ENCODE results near the gene KRT25.

The KRT25 gene, protein sequence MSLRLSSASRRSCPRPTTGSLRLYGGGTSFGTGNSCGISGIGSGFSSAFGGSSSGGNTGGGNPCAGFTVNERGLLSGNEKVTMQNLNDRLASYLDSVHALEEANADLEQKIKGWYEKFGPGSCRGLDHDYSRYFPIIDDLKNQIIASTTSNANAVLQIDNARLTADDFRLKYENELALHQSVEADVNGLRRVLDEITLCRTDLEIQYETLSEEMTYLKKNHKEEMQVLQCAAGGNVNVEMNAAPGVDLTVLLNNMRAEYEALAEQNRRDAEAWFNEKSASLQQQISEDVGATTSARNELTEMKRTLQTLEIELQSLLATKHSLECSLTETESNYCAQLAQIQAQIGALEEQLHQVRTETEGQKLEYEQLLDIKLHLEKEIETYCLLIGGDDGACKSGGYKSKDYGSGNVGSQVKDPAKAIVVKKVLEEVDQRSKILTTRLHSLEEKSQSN

DNA sequence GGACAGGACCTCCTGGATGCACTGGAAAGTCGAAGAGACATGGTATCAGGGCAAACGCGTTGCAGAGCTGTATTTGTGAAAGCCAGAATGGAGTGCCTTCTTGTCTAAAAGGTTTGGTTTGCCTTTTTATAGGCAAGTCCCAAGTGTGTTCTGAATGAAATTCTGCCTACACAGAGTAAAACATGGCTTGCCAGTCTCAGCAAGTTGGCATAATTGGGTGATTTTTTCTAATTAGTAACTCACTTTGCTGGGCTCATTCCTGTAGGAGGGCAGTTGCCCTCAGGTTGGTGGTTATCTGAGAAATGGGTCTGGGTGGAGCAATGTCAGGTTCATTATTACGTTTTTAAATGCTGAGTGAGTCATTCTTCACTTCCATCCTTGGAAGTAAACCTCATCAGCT is at the start of gene KRT25:
Gene KRT25 (minus strand): TSS at position 101 of the 400 bp plus-strand sequence. CDS start 60 bp downstream, at position 41.
- DNase-seq (ENCODE audit: low read depth in 1 of 2, low spot score in 1 of 2) = no peak

DNA sequence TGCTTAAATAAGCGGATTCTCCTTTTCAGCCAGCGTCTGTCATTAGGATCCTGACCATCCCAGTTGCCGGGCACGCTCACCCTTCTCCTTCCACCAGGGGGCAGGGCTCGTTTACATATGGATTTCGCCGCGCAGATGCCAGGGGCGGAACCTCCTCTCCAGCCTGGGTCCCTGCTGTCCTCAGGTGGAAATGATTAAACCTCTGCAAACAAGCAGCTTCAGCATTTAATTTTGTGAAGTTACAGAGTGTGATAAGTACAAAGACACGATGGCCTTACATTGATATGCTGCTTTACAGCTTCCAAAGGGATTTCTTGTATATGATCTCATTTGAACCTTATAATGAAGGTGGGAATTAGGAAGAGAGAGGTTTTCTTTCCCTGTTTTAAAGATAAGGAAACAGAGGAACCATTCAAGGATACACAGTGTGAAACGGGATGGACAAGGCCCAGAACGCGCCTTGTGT is 48.5 kb upstream of the KRT25 start:
- peak; percentile 35 to 63 for DNase-seq (ENCODE audit: low read depth in 1 of 2, low spot score in 1 of 2)

DNA sequence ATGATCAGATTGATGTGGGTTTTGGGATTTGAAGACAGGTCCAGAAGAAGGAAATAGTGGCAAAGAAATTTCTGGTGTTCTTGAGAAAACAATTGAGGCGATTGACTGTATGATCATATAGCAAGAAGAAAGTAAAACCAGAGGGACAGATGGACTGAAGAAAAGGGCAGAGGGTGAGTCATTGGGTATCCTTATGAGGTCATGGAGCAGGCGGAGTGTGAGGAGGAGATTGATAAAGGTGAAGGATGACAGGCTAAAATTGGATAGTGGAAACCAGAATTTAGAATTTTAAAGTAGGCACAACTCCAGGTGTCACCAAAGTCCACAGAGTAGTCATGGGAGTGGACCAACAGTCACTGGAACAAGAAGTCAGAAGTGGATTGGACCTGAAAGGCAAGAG is 46.0 kb upstream of the KRT25 start:
- no peak for DNase-seq (ENCODE audit: low read depth in 1 of 2, low spot score in 1 of 2)

DNA sequence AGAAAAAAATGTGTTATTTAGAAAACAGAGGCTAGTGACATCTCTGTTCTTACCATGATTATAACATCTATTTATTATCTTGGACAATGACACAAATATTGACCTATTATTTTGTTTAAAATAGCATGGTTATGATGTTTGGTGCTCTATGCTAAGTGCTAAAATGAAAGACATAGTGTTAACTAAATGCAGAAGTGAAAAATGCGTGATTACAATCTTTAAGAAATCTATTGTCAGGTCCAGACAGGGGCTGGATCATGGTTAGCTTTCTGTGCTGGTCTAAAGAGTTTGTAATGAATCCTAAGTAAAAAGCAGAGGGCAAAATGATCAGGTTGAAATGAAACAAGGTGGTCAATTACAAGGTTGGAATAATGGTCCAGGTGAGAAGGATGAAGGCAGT is 45.2 kb upstream of the KRT25 start:
- no peak for DNase-seq (ENCODE audit: low read depth in 1 of 2, low spot score in 1 of 2)

DNA sequence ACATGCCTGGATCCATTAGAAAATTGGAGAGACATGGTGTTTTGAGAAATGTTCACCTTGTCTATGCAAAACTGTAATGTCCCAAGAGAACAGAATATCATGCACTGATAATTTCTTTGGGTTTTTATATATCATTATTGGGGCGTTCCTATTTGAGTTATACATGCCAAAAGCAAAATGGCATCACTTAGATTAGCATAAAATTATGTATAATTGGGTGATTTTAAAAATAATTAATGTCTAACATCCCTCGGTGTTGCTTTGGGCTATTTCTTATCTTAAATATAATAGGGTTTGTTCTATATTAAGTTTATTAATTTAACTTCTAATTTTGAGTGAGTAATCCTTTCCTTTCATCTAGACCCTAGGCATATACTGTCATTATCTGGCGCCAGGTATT is 44.7 kb upstream of the KRT25 start, which contains the start of gene KRT28:
Gene KRT28 (minus strand): TSS at position 101 of the 400 bp plus-strand sequence. CDS start 66 bp downstream, at position 35.
- DNase-seq (ENCODE audit: low read depth in 1 of 2, low spot score in 1 of 2) = no peak

DNA sequence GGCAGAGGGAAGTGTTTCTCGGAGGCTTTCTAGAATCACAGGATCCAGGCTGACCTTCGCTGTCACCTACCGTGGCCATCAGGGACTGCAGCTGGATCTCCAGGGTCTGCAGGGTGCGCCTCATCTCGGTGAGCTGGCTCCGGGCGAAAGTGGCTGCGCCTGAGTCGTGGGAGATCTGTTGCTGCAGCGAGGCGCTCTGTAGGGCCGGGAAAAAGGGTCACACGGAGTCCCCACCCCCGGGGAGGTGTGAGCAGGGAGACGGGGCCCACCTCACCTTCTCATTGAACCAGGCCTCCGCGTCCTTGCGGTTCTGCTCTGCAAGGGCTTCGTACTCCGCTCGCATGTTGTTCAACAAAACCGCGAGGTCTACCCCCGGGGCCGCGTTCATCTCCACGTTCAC is 41.7 kb upstream of the KRT25 start:
- DNase-seq (ENCODE audit: low read depth in 1 of 2, low spot score in 1 of 2) = no peak

DNA sequence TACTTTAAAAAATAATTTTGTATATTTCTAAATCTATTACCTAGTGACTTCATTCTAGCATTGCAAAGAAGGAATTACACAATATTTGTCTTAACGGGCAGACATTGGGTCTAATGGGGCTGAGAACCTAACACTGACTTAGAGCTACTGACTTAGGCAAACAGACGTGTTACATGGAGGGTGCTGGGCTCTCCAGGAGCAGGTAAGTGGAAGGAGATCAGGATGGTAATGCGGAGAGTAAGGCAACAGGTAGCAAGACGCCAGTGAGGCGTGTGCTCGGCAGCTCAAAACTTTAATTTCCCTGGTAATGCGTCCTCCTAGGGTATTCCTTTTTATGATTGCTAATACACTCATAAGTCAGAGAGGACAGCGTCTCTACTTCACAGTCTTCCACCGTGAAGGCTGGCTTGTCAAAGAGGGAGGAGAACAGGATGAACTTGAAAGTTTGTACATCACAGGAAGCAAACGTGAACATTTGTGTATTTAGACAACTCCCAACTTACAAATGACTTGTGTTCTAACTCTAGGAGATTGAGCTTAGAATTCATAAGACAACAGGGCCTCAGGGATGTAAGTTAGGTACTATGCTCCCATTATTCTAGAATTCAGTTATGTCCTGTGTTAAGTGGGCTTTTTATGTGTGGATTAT is 40.0 kb upstream of the KRT25 start:
- no peak for DNase-seq (ENCODE audit: low read depth in 1 of 2, low spot score in 1 of 2)

DNA sequence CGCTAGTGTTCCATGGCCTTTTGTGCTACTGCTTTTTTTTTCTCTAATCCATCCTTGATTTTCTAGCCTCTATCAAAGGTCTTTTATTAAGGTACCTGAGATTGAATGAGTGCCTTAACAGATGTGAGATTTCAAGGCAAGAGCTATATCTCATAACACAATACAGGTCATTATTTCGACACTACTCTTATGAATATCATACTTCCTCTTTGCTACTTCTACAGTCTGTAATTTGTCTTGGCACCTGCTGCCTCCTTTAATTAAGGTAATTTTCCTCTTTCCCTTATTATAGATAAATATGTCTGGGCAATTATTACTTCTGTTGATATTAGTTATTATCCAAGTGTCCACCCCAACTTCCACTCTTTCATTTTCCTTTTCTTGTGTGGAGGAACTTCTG is 39.3 kb upstream of the KRT25 start:
- no peak for DNase-seq (ENCODE audit: low read depth in 1 of 2, low spot score in 1 of 2)

DNA sequence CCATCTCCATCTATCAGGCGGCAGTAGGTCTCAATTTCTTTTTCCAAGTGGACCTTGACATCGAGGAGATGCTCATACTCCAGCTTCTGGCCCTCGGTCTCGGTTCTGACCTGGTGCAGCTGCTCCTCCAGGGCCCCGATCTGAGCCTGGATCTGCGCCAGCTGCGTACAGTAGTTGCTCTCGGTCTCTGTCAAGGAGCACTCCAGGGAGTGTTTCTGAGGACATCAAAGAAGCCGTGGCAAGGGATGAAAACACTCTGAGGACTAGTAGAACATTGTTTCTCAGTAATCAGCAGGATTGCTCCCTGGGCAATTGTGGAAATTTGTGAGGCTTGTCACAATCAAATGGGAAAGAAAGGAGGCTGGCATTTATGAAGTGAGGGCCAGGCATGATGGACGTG is 38.7 kb upstream of the KRT25 start:
- no peak for DNase-seq (ENCODE audit: low read depth in 1 of 2, low spot score in 1 of 2)

DNA sequence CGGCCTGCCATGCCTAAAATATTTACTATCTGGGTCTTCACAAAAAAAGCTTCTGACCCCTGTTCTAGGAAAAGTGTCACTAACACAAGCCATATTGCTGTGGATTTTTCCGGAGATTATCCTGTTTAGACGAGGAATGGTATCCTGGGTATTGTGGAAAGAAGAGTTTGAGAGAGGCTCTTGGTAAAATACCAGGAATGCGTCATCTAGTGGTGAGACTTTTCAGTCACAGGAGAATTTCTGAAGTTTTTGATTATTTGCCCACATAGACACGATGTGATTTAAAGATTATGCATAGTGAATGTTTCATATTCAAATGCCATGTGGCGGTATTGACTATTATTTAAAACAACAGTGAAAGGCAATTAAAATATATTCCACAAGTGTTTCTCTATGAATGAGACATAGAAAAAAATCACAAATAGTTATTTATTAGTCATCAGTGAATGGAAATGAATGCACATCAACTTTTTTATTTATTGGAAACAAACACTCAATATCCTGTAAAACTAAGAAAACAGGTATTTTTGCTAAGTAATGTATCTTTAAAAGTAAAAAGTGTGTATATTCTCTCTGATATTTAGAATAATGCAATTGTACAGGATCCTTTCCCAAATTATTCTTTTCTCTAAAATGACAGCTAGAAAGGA is 36.8 kb upstream of the KRT25 start:
- no peak for DNase-seq (ENCODE audit: low read depth in 1 of 2, low spot score in 1 of 2)

DNA sequence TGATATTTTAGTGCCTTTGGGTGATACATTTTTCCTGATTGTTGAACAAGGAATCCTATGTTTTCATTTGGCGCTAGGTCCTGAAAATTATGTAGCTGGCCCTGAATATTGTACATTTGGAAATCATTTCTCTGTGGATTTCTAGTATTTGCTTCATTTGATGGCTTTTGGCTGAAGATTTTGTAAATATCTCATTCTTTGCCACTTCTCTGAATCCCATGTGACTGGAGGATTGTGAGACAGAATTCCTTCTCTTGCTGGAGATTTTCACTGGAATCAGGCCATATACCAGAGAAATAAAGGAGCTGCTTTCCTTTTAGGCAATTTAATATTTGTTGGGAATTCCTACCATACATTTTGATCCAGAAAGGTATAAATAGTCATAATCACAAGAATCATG is 36.0 kb upstream of the KRT25 start:
- DNase-seq (ENCODE audit: low read depth in 1 of 2, low spot score in 1 of 2) = no peak

DNA sequence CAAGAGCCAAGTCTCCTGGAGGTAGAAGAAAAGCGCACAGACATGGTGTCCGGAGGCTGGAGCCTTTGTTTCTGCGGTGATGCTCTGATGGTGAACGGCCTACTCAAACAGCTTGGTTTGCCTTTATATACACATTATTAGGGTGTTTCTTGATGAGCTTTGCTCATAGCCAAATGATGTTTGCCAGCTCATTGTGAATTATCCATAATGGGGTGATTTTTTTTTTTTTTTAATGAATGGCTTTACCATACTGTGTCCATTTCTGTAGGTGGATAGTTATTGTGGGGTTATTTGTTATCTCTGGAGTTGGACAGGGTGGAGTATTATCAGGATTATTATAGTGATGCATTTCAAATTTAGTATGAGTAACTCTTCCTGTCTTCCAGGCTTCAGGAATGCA is 27.3 kb upstream of the KRT25 start, which contains the start of gene KRT27:
Gene KRT27 (minus strand): TSS at position 101 of the 400 bp plus-strand sequence. CDS start 57 bp downstream, at position 44.
- no peak for DNase-seq (ENCODE audit: low read depth in 1 of 2, low spot score in 1 of 2)

DNA sequence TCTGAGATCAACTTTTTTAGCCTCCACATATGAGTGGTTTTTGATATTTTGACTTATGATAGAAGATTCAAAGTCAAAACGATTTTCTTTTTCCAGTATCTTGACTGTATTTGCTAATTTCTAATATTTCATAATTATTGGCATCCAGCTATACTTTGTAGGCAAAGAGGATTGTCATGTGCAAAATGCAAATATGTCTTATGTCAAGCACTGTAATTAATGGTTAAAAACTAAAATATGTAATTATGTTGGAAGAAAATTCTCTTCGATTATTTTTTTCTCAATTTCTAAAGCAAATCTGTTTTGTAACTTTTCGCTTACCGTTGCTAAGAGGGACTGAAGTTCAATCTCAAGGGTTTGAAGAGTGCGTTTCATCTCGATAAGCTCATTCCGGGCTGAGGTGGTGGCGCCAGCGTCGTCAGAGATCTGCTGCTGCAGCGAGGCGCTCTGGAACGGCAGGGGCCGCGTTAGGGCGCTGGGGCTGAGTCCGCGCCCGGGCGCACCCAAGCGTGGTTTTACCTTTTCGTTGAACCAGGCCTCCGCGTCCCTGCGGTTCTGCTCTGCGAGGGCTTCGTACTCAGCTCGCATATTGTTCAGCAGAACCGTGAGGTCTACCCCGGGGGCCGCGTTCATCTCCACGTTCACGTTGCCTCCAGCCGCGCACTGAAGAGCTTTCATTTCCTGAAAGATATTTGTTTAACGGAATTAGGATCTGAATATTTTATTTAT is 24.2 kb upstream of the KRT25 start:
- DNase-seq (ENCODE audit: low read depth in 1 of 2, low spot score in 1 of 2) = peak in 1 of 2 donors; percentile 5

DNA sequence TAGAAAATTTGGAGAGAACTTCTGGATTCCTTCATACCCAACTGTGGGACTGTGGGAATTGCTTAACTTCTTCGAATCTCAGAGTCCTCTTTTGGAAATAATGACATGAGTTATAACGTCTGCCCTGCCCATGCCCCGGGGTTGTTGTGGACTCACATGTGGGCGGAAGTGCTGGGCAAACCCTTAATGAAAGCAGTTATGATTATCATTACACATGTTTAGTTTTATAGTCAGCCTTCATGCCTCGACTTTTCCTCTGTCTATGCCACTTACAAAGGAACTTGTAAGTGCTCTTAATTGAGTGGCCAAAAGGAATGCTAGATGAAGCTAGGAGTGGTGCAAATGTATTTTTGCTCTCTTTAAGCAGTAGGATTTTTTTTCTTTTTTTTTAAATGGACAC is 23.3 kb upstream of the KRT25 start:
- no peak for DNase-seq (ENCODE audit: low read depth in 1 of 2, low spot score in 1 of 2)

DNA sequence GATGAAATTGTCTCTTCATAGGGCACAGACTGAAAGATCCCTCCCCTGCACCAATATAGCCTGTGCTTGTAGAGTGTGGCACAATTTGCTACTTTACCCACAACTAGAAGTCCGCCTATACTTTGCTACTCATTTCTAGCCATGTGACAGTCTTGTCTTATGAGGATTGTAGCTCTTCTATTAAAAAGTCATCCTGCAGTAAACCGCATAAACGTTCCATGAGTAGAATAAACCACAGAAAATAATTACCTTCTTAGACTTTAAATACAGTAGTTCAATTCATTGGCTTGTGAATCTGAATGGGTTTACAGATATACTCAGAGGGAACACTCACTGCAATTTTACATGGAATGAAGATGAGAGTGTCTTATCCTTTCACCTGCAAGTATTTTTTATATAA is 22.8 kb upstream of the KRT25 start:
- DNase-seq (ENCODE audit: low read depth in 1 of 2, low spot score in 1 of 2) = no peak

DNA sequence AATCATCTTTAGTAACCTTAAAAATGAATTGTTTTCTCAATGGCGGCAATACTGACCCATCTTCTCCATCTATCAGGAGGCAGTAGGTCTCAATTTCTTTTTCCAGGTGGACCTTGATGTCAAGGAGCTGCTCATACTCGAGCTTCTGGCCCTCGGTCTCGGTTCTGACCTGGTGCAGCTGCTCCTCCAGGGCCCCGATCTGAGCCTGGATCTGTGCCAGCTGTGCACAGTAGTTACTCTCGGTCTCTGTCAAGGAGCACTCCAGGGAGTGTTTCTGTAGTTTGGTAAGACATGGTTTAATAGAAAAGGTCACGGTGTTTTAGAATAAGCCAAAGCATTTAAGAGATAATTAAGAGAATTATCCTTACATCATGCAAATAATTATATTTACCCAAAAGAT is 22.3 kb upstream of the KRT25 start:
- no peak for DNase-seq (ENCODE audit: low read depth in 1 of 2, low spot score in 1 of 2)

DNA sequence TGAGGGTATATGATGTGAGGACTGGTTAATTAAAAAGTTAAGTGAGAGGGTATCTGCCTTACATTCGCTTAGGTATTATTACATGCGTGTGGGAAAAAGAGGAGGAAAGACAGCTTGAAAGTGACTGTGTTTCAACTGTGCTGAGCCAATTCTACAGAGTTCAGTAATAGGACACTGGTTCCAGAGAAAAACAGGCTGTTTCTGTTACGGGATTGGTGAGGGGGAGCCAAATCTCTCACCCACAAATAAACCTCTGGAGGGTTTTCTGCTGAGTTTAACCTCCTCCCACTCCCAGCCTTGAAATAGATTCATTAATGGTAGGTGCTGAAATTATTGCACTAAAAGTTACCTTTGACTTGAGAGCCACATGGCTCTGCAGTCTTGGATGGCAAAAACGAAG is 20.8 kb upstream of the KRT25 start:
- no peak for DNase-seq (ENCODE audit: low read depth in 1 of 2, low spot score in 1 of 2)

DNA sequence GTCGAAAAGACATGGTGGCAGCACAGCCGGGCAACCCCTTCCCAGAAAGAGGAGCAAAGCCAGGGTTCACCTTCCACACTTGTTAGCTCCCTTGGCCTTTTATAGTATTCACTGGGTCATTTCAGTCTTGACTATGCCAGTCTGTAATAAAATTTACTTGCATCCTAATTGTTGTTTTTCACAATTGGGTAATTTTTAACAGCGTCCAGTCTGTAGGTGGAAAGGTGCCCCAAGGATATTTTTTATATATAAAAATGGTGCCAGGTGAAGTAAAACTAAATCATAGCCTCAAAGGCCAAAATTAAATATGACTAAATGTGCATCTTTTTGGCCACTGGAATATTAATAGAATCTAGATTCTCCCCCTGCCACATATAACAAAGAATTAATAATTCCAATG is 17.0 kb upstream of the KRT25 start, which contains the start of gene KRT26:
Gene KRT26 (minus strand): TSS at position 101 of the 400 bp plus-strand sequence. CDS start 88 bp downstream, at position 13.
- no peak for DNase-seq (ENCODE audit: low read depth in 1 of 2, low spot score in 1 of 2)

DNA sequence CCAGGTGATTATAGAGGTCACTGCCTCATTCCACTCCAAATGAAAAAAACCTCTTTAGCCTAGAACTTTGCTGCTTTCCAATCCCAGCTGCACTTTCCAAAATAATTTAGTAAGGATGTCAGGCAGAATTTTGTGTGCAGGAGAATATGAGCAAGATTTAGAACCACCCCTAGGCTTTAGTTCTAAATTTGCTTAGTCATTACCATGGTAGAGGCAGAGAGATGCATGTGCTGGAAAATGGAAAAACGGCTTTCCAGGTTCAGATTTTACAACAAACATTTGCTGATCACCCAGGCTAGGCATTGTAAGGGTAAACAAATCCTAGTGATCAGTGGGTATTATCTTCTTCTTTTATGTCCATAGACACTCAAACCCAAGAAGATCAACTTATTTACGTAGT is 10.5 kb upstream of the KRT25 start:
- no peak for DNase-seq (ENCODE audit: low read depth in 1 of 2, low spot score in 1 of 2)

DNA sequence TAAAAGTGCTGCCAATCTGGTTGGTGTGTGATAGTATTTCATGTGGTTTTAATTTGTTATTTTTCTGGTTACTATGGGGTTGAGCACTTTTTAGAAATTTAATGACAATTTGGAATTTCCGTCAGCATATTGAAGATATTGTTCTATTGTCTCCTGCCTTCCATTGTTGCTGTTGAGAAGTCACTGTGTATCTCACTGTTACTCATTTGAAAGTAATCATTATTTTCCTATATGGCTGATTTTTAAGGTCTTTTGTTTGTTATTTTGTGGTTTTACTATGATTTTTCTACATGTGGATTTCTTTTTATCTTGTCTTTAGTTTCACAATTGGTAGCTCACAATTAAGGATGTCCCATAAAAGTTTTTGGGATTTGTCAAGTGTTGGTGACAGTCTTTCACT is 8.6 kb upstream of the KRT25 start:
- no peak for DNase-seq (ENCODE audit: low read depth in 1 of 2, low spot score in 1 of 2)

Measured in stimulated activated CD4-positive, alpha-beta T cell treated with anti-CD3 and anti-CD28 coated beads, Interleukin-15, amount 100 ng/mL, for 1 hour (primary cell).